ENCODE results near the gene FBXL4. TPM values are rescaled to one million over a fixed set of nuclear protein-coding genes. Genes with fewer than 3 reads are reported as not detected.
A peak's percentile ranks its signal among the peaks of the same experiment; 100 is the strongest.

Gene FBXL4
- total and polyA plus RNA-seq, 2 donors (not counting 1 experiment from before 2014, with no cell fraction given): 16.8 to 18.1 TPM

- Histone ChIP-seq H2AFZ (ENCODE audit: low read length) (no peak overlapping the region), H3K9me3 (ENCODE audit: control insufficient read depth, insufficient read depth, low read depth, low read length) (no peaks in the 10 kb centered on the region), H4K20me1 (ENCODE audit: control insufficient read depth, extremely low read depth, insufficient read depth, low read length) (no peaks in the 10 kb centered on the region), H3K4me1 (ENCODE audit: control insufficient read depth, extremely low read depth, insufficient read depth, low read length) (no peaks in the 10 kb centered on the region), H3K36me3 (ENCODE audit: control insufficient read depth, insufficient read depth, low read length) (peaks cover 1% of the 10 kb centered on the region), H3K4me3 (replicated peaks in 1 of 4; ENCODE audit: control extremely low read depth in 1 of 4, insufficient read depth in 1 of 4, low read depth in 3 of 4, low read length in 4 of 4) (no peak overlapping the region), H3K79me2 (ENCODE audit: control insufficient read depth, insufficient read depth, low read length) (no peaks in the 10 kb centered on the region), H3K9ac (ENCODE audit: insufficient read depth, low read length) (no peak overlapping the region), H3K4me2 (ENCODE audit: extremely low read depth, insufficient read depth, low read length) (no peak overlapping the region), H3K27ac (ENCODE audit: insufficient read depth, low read length) (no peak overlapping the region), H3K27me3 (ENCODE audit: control insufficient read depth, insufficient read depth, low read length) (no peaks in the 10 kb centered on the region)
- DNase-seq (ENCODE audit: low read depth in 2 of 2): peak; percentile 5 to 23
- TF ChIP-seq EZH2 (IDR thresholded peaks at IDR 0.05; ENCODE audit: low read length, missing control alignments) (no peak), CTCF (conservative IDR thresholded peaks at IDR 0.05 in 1 of 2, IDR thresholded peaks at IDR 0.05 in 1 of 2; ENCODE audit: low read depth in 1 of 2, low read length in 2 of 2) (no peak)
Observed at GRCh38 chr6:98871057-98871456, 76.7 kb downstream of the FBXL4 start.

DNA sequence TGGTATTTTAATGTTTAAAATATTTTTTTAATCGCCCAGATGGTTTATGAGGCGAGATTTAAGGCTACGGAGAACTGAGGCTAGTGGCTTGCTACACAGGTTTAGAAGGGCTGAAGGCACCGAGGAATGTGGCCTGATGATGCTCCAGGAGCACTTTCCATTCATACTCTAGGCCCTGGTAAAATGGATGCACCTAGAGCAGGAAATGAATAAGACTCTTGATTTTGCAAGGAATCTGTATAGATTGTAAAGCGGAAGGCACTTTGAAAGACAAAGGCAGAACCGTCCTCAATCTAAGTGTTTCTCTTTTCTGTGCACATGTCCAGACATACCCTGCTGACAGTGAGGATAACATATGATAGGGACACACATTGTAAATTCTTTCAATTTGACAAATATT, 83.2 kb downstream of the FBXL4 start:
- H3K9ac ChIP-seq (ENCODE audit: insufficient read depth, low read length): no peak overlapping the region
- TF ChIP-seq CTCF (conservative IDR thresholded peaks at IDR 0.05 in 1 of 2, IDR thresholded peaks at IDR 0.05 in 1 of 2; ENCODE audit: low read depth in 1 of 2, low read length in 2 of 2) (no peak), EZH2 (IDR thresholded peaks at IDR 0.05; ENCODE audit: low read length, missing control alignments) (no peak)
- H3K4me1 ChIP-seq (ENCODE audit: control insufficient read depth, extremely low read depth, insufficient read depth, low read length): no peaks in the 10 kb centered on the region
- no peaks in the 10 kb centered on the region for H3K36me3 ChIP-seq (ENCODE audit: control insufficient read depth, insufficient read depth, low read length)
- H4K20me1 ChIP-seq (ENCODE audit: control insufficient read depth, extremely low read depth, insufficient read depth, low read length): no peaks in the 10 kb centered on the region
- H3K9me3 ChIP-seq (ENCODE audit: control insufficient read depth, insufficient read depth, low read depth, low read length): no peaks in the 10 kb centered on the region
- no peak overlapping the region for H2AFZ ChIP-seq (ENCODE audit: low read length)
- DNase-seq (ENCODE audit: low read depth in 2 of 2): no peak
- H3K27ac ChIP-seq (ENCODE audit: insufficient read depth, low read length): no peak overlapping the region
- H3K4me3 ChIP-seq (replicated peaks in 1 of 4; ENCODE audit: control extremely low read depth in 1 of 4, insufficient read depth in 1 of 4, low read depth in 3 of 4, low read length in 4 of 4): no peak overlapping the region
- H3K27me3 ChIP-seq (ENCODE audit: control insufficient read depth, insufficient read depth, low read length): no peaks in the 10 kb centered on the region
- no peaks in the 10 kb centered on the region for H3K79me2 ChIP-seq (ENCODE audit: control insufficient read depth, insufficient read depth, low read length)
- no peak overlapping the region for H3K4me2 ChIP-seq (ENCODE audit: extremely low read depth, insufficient read depth, low read length)

DNA sequence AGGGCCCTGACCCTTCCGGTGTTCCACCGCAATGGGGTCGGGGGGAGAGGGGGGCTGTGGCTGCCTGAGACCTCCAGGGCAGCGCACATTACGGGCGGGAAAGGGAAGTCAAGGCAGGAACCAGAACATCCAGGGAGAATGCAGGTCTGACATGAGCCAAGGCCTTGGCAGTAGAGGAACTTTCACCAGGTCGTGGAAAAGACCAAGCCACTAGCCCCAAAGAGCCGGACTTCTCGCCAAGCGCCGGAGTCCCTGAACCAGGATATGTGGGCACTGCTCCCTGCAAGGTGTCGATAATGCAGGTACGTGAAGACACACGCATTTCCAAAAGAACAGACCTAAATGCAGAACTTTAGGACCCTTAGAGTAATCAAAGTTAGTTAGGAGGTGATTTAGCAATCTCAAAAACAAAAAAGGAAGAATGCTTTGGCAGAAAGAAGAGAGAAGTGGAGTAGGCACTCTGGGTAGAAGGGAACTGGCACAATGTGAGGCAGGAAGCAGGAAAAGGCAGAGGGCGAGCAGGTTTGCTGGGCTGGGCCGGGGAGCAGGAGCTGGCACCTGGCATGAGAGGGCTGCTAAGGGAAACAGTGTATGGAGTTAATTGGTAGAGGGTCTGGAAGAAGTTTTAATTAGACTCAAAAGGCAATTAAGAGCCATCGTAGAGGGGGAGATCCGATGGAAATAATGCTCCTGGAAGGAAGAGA, 99.1 kb downstream of the FBXL4 start:
- no peak for DNase-seq (ENCODE audit: low read depth in 2 of 2)
- Histone ChIP-seq H3K27me3 (ENCODE audit: control insufficient read depth, insufficient read depth, low read length) (peaks cover 45% of the 10 kb centered on the region), H3K4me2 (ENCODE audit: extremely low read depth, insufficient read depth, low read length) (no peak overlapping the region), H3K4me1 (ENCODE audit: control insufficient read depth, extremely low read depth, insufficient read depth, low read length) (no peaks in the 10 kb centered on the region), H3K4me3 (replicated peaks in 1 of 4; ENCODE audit: control extremely low read depth in 1 of 4, insufficient read depth in 1 of 4, low read depth in 3 of 4, low read length in 4 of 4) (no peak overlapping the region), H2AFZ (ENCODE audit: low read length) (no peak overlapping the region), H3K27ac (ENCODE audit: insufficient read depth, low read length) (no peak overlapping the region), H4K20me1 (ENCODE audit: control insufficient read depth, extremely low read depth, insufficient read depth, low read length) (no peaks in the 10 kb centered on the region), H3K9me3 (ENCODE audit: control insufficient read depth, insufficient read depth, low read depth, low read length) (no peaks in the 10 kb centered on the region), H3K36me3 (ENCODE audit: control insufficient read depth, insufficient read depth, low read length) (no peaks in the 10 kb centered on the region), H3K9ac (ENCODE audit: insufficient read depth, low read length) (no peak overlapping the region), H3K79me2 (ENCODE audit: control insufficient read depth, insufficient read depth, low read length) (no peaks in the 10 kb centered on the region)
- TF ChIP-seq EZH2 (IDR thresholded peaks at IDR 0.05; ENCODE audit: low read length, missing control alignments): no peak
- TF ChIP-seq CTCF (conservative IDR thresholded peaks at IDR 0.05 in 1 of 2, IDR thresholded peaks at IDR 0.05 in 1 of 2; ENCODE audit: low read depth in 1 of 2, low read length in 2 of 2): no peak
